HEK293 (cell line): ENCODE measurements around the gene POU5F1.
A peak's percentile ranks its signal among the peaks of the same experiment; 100 is the strongest.
"Not testable (repeated sequence)": the region's sequence is repeated elsewhere in the genome, so short reads cannot be mapped to it uniquely, and the experiment has no call there.

ENCODE experiments used
- CTCF ChIA-PET: fragments of 350-600 bp; formaldehyde crosslinking; extraction: SDS; loops from one replicate; lab custom pipeline; 2021; ENCODE audit warnings: antibody characterized with exemption; lab: Yijun Ruan, JAX
- POLR2A ChIA-PET: fragments of 300-600 bp; formaldehyde crosslinking; extraction: SDS; loops from one replicate; lab custom pipeline; 2020; ENCODE audit warnings: antibody characterized with exemption, inconsistent platforms; lab: Yijun Ruan, JAX
- H3K27ac ChIP-seq: fragments of 200-500 bp; sonication (Bioruptor generic); 2 replicates; pipeline ENCODE4 v1.5.1; 2014; ENCODE audit warnings: low read depth, low read length, control low read depth, inconsistent platforms; ENCODE audit errors: extremely low read depth
- H3K36me3 ChIP-seq, 2 experiments: fragments of 200-500 bp in 1 of 2; sonication (Bioruptor generic) in 1 of 2; 1 replicate in 1 of 2; 2 replicates in 1 of 2; pipeline ENCODE4 v1.5.1; 2014 to 2017; ENCODE audit warnings: inconsistent platforms in 2 of 2, low read length in 2 of 2; ENCODE audit not compliant: control insufficient read depth in 2 of 2, insufficient read depth in 1 of 2
- H3K4me1 ChIP-seq: fragments of 200-500 bp; sonication (Bioruptor generic); 2 replicates; pipeline ENCODE4 v1.5.1; 2014; ENCODE audit warnings: mild to moderate bottlenecking, low read length, inconsistent platforms; ENCODE audit not compliant: control insufficient read depth, insufficient read depth
- H3K4me3 ChIP-seq: 2 replicates; pipeline ENCODE4 v1.5.1; 2011; ENCODE audit warnings: low read depth, mild to moderate bottlenecking, control low read depth, low read length, moderate library complexity
- H3K9me3 ChIP-seq: fragments of 200-500 bp; sonication (Bioruptor generic); 2 replicates; pipeline ENCODE4 v1.5.1; 2014; ENCODE audit warnings: low read depth, low read length, inconsistent platforms; ENCODE audit not compliant: control insufficient read depth, insufficient read depth
- BCL11A ChIP-seq: fragments of 450-650 bp; formaldehyde crosslinking; IDR thresholded peaks from 2 replicates; pipeline ENCODE4 v1.5.1; 2016; ENCODE audit warnings: low read depth, missing biosample characterization, missing genetic modification characterization
- PRDM10 ChIP-seq: fragments of 450-650 bp; formaldehyde crosslinking; IDR thresholded peaks from 2 replicates; pipeline ENCODE4 v1.5.1; 2016; ENCODE audit warnings: missing biosample characterization, missing genetic modification characterization
- WT1 ChIP-seq: fragments of 450-650 bp; formaldehyde crosslinking; IDR thresholded peaks from 2 replicates; pipeline ENCODE4 v1.5.1; 2016; ENCODE audit warnings: missing biosample characterization, missing genetic modification characterization
- ZBTB17 ChIP-seq: fragments of 450-650 bp; formaldehyde crosslinking; IDR thresholded peaks from 2 replicates; pipeline ENCODE4 v1.5.1; 2016; ENCODE audit warnings: missing biosample characterization, missing genetic modification characterization
- ZFP3 ChIP-seq: fragments of 450-650 bp; formaldehyde crosslinking; IDR thresholded peaks from 2 replicates; pipeline ENCODE4 v1.5.1; 2016; ENCODE audit warnings: low read depth, missing biosample characterization, missing genetic modification characterization
- ZNF121 ChIP-seq: fragments of 450-650 bp; formaldehyde crosslinking; IDR thresholded peaks from 2 replicates; pipeline ENCODE4 v1.5.1; 2016; ENCODE audit warnings: missing biosample characterization, missing genetic modification characterization
- ZNF529 ChIP-seq: fragments of 450-650 bp; formaldehyde crosslinking; IDR thresholded peaks from 2 replicates; pipeline ENCODE4 v1.5.1; 2017; ENCODE audit warnings: missing genetic modification characterization, missing biosample characterization; ENCODE audit not compliant: insufficient replicate concordance
- ZNF777 ChIP-seq: fragments of 450-650 bp; formaldehyde crosslinking; IDR thresholded peaks from 2 replicates; pipeline ENCODE4 v1.5.1; 2017; ENCODE audit warnings: missing biosample characterization, missing genetic modification characterization, borderline replicate concordance
- ZSCAN5A ChIP-seq: fragments of 450-650 bp; formaldehyde crosslinking; IDR thresholded peaks from 2 replicates; pipeline ENCODE4 v1.5.1; 2016; ENCODE audit warnings: missing biosample characterization, missing genetic modification characterization
- TF ChIP-seq, protein P1 (sequence below): fragments of 450-650 bp; formaldehyde crosslinking; IDR thresholded peaks from 2 replicates; pipeline ENCODE4 v1.5.1; 2016; ENCODE audit warnings: missing biosample characterization, missing genetic modification characterization
- TF ChIP-seq, protein P2 (sequence below): fragments of 450-650 bp; IDR thresholded peaks from 2 replicates; pipeline ENCODE4 v1.5.1; 2018; ENCODE audit warnings: missing biosample characterization, missing genetic modification characterization

Gene POU5F1

DNA sequence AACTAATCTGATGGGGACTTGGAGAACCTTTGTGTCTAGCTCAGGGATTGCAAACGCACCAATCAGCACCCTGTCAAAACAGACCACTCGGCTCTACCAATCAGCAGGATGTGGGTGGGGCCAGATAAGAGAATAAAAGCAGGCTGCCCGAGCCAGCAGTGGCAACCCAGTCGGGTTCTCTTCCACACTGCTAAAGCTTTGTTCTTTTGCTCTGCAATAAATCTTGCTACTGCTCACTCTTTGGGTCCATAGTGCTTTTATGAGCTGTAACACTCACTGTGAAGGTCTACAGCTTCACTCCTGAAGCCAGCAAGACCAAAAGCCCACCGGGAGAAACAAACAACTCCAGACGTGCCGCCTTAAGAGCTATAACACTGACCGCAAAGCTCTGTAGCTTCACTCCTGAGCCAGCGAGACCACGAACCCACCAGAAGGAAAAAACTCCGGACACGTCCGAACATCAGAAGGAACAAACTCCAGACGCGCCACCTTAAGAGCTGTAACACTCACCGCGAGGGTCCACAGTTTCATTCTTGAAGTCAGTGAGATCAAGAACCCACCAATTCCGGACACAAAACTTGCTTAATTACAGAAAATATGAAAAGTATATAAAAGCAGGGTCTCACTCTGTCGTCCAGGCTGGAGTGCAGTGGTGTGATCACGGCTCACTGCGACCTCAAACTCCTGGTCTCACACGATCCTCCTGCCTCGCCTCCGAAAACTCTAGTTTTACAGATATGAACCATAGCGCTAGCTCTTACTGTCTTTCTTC is 26.0 kb upstream of the POU5F1 start:
- H3K4me1 ChIP-seq, H3K9me3 ChIP-seq, H3K36me3 ChIP-seq: not testable (repeated sequence)
- ChIA-PET POLR2A (interaction anchor here (1.3 to 2.3 kb wide), 4 partner anchors 38 to 180 kb away, joined by 3 to 13 read pairs (median 5); partner anchors contain the start of gene TCF19), CTCF (interaction anchor here (0.6 to 9.7 kb wide), 36 partner anchors 9 to 390 kb away, joined by 3 to 214 read pairs (median 5); partner anchors contain the start of genes LST1 and PSORS1C2)
- TF ChIP-seq ZNF121 (tag by site-specific recombination), result peak; percentile 96
- TF ChIP-seq, all 188 proteins: peak for 1; not testable (repeated sequence) for 187
- H3K27ac ChIP-seq, H3K4me3 ChIP-seq: not testable (repeated sequence)

DNA sequence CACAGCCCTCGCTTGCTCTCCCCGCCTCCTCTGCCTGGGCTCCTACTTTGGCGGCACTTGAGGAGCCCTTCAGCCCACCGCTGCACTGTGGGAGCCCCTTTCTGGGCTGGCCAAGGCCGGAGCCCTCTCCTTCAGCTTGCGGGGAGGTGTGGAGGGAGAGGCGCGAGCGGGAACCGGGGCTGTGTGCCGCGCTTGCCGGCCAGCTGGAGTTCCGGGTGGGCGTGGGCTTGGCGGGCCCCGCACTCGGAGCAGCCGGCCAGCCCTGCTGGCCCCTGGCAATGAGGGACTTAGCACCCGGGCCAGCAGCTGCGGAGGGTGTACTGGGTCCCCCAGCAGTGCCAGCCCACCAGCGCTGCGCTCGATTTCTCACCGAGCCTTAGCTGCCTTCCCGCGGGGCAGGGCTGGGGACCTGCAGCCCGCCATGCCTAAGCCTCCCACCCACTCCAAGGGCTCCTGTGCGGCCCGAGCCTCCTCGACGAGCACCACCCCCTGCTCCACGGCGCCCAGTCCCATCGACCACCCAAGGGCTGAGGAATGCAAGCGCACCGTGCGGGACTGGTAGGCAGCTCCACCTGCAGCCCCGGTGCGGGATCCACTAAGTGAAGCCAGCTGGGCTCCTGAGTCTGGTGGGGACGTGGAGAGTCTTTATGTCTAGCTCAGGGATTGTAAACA is 25.0 kb upstream of the POU5F1 start:
- not testable (repeated sequence) for H3K27ac ChIP-seq, H3K4me1 ChIP-seq, H3K9me3 ChIP-seq, H3K36me3 ChIP-seq, H3K4me3 ChIP-seq
- ChIA-PET POLR2A (interaction anchor here (0.6 kb wide), 1 partner anchor 54 kb away, joined by 3 read pairs; no protein-coding TSS in a partner anchor), CTCF (interaction anchor here (0.6 to 9.7 kb wide), 7 partner anchors 23 to 181 kb away, joined by 3 to 214 read pairs (median 11); no protein-coding TSS in a partner anchor)

GRCh38 chr6:31194061-31194834 is 23.8 kb upstream of the POU5F1 start:
- Histone ChIP-seq H3K4me1 (no peaks in the 10 kb centered on the region), H3K27ac (no peak overlapping the region), H3K4me3 (no peak overlapping the region), H3K9me3 (no peaks in the 10 kb centered on the region), H3K36me3 (no peaks in the 10 kb centered on the region)
- ChIA-PET POLR2A (interaction anchor here (0.6 kb wide), 1 partner anchor 460 kb away, joined by 3 read pairs; no protein-coding TSS in a partner anchor), CTCF (interaction anchor here (0.6 to 9.7 kb wide), 9 partner anchors 56 to 975 kb away, joined by 3 to 214 read pairs (median 4); partner anchors contain the start of gene PSORS1C2)
- TF ChIP-seq ZNF529 (tag by site-specific recombination), result no peak
- TF ChIP-seq, protein P1, sequence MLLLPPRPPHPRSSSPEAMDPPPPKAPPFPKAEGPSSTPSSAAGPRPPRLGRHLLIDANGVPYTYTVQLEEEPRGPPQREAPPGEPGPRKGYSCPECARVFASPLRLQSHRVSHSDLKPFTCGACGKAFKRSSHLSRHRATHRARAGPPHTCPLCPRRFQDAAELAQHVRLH (tag by site-specific recombination), result no peak
- no peak for TF ChIP-seq WT1
- no peak for TF ChIP-seq ZNF777 (tag by site-specific recombination)
- no peak for TF ChIP-seq ZBTB17 (tag by site-specific recombination)
- TF ChIP-seq ZFP3, result peak; percentile 72
- no peak for TF ChIP-seq ZSCAN5A (tag by site-specific recombination)
- TF ChIP-seq PRDM10 (tag by site-specific recombination), result peak; percentile 90
- TF ChIP-seq, protein P2, sequence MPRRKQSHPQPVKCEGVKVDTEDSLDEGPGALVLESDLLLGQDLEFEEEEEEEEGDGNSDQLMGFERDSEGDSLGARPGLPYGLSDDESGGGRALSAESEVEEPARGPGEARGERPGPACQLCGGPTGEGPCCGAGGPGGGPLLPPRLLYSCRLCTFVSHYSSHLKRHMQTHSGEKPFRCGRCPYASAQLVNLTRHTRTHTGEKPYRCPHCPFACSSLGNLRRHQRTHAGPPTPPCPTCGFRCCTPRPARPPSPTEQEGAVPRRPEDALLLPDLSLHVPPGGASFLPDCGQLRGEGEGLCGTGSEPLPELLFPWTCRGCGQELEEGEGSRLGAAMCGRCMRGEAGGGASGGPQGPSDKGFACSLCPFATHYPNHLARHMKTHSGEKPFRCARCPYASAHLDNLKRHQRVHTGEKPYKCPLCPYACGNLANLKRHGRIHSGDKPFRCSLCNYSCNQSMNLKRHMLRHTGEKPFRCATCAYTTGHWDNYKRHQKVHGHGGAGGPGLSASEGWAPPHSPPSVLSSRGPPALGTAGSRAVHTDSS (tag by site-specific recombination), result no peak
- TF ChIP-seq BCL11A (tag by site-specific recombination), result no peak
